Fibroblast of lung (primary cell): ENCODE results near the gene KCNIP4. TPM values are rescaled to one million over a fixed set of nuclear protein-coding genes. Genes with fewer than 3 reads are reported as not detected.

Source experiments
- DNase-seq, 2 donors: peaks; one replicate each; pipeline versions ENCODE4 v3.0.0 to v3.0.0-alpha.2; 2010; ENCODE audit warnings: low read depth in 2 of 2
- H2AFZ ChIP-seq: 2 replicates; pipeline ENCODE4 v1.5.1; 2012; ENCODE audit warnings: low read length, control low read depth, inconsistent platforms
- H3K27ac ChIP-seq: 2 replicates; pipeline ENCODE4 v1.5.1; 2011; ENCODE audit warnings: low read length, control low read depth; ENCODE audit not compliant: insufficient read depth
- H3K27me3 ChIP-seq: 2 replicates; pipeline ENCODE4 v1.5.1; 2011; ENCODE audit warnings: mild to moderate bottlenecking, low read length; ENCODE audit not compliant: control insufficient read depth, insufficient read depth
- H3K36me3 ChIP-seq: 2 replicates; pipeline ENCODE4 v1.5.1; 2011; ENCODE audit warnings: low read length; ENCODE audit not compliant: control insufficient read depth, insufficient read depth
- H3K4me1 ChIP-seq: 2 replicates; pipeline ENCODE4 v1.5.1; 2011; ENCODE audit warnings: low read length; ENCODE audit not compliant: control insufficient read depth, insufficient read depth; ENCODE audit errors: extremely low read depth
- H3K4me2 ChIP-seq: 2 replicates; pipeline ENCODE4 v1.5.1; 2011; ENCODE audit warnings: low read length, control low read depth; ENCODE audit not compliant: insufficient read depth; ENCODE audit errors: extremely low read depth
- H3K4me3 ChIP-seq, 4 experiments: fragments of 200-600 bp in 1 of 4; sonication (generic) in 1 of 4; replicated peaks in 1 of 4; 2 replicates each; pipeline ENCODE4 v1.5.1; 2011 to 2016; ENCODE audit warnings: low read length in 4 of 4, low read depth in 3 of 4, mild to moderate bottlenecking in 3 of 4, control low read depth in 2 of 4, inconsistent platforms in 1 of 4, mixed read lengths in 1 of 4; ENCODE audit not compliant: insufficient read depth in 1 of 4; ENCODE audit errors: control extremely low read depth in 1 of 4
- H3K79me2 ChIP-seq: 2 replicates; pipeline ENCODE4 v1.5.1; 2012; ENCODE audit warnings: mild to moderate bottlenecking, low read length, inconsistent platforms; ENCODE audit not compliant: control insufficient read depth, insufficient read depth
- H3K9ac ChIP-seq: 2 replicates; pipeline ENCODE4 v1.5.1; 2011; ENCODE audit warnings: mild to moderate bottlenecking, low read length, control low read depth; ENCODE audit not compliant: insufficient read depth
- H3K9me3 ChIP-seq: 2 replicates; pipeline ENCODE4 v1.5.1; 2012; ENCODE audit warnings: low read depth, low read length; ENCODE audit not compliant: control insufficient read depth, insufficient read depth
- H4K20me1 ChIP-seq: 2 replicates; pipeline ENCODE4 v1.5.1; 2011; ENCODE audit warnings: low read length; ENCODE audit not compliant: control insufficient read depth, insufficient read depth; ENCODE audit errors: extremely low read depth
- CTCF ChIP-seq, 2 donors: IDR thresholded peaks in 1 of 2; conservative IDR thresholded peaks in 1 of 2; 1 replicate in 1 of 2; 2 replicates in 1 of 2; pipeline ENCODE4 v1.5.1; 2011 to 2012; ENCODE audit warnings: low read length in 2 of 2, control low read depth in 1 of 2, inconsistent platforms in 1 of 2, low read depth in 1 of 2, mild to moderate bottlenecking in 1 of 2
- EZH2 ChIP-seq: IDR thresholded peaks from 2 replicates; pipeline ENCODE4 v1.5.1; 2012; ENCODE audit warnings: low read length, control low read depth, mild to moderate bottlenecking; ENCODE audit errors: missing control alignments
- polyA plus RNA-seq, 2 donors: library from polyadenylated mRNA; depleted of rRNA in 1 of 2; stranded (reverse) in 1 of 2; unstranded in 1 of 2; fragments of >200 nt; gene quantifications; 2 replicates each; pipeline ENCODE4 v1.2.1, GENCODE V29; 2011 to 2012; ENCODE audit warnings: missing spikeins in 1 of 2
- total RNA-seq: library from RNA; depleted of rRNA; stranded (reverse); fragments of >200 nt; gene quantifications from 2 replicates; pipeline ENCODE4 v1.2.1, GENCODE V29; 2014

KCNIP4 gene
- total and polyA plus RNA-seq, 2 donors (not counting 1 experiment from before 2014, with no cell fraction given), result not detected

GRCh38 chr4:20724915-20725314 is 1223.7 kb downstream of the KCNIP4 start:
- Histone ChIP-seq H3K9me3 (no peaks in the 10 kb centered on the region), H3K9ac (no peak overlapping the region), H3K36me3 (peaks cover 2% of the 10 kb centered on the region), H3K4me3 (no peak overlapping the region), H2AFZ (no peak overlapping the region), H3K4me1 (no peaks in the 10 kb centered on the region), H4K20me1 (no peaks in the 10 kb centered on the region), H3K27ac (no peak overlapping the region), H3K27me3 (no peaks in the 10 kb centered on the region), H3K4me2 (no peak overlapping the region), H3K79me2 (no peaks in the 10 kb centered on the region)
- DNase-seq, result no peak
- TF ChIP-seq CTCF (conservative IDR thresholded peaks at IDR 0.05 in 1 of 2, IDR thresholded peaks at IDR 0.05 in 1 of 2; ENCODE audit: low read depth in 1 of 2, low read length in 2 of 2) (no peak), EZH2 (no peak)

GRCh38 chr4:20723463-20723862 is 1225.1 kb downstream of the KCNIP4 start:
- Histone ChIP-seq H3K27ac (no peak overlapping the region), H3K36me3 (peaks cover 2% of the 10 kb centered on the region), H3K27me3 (no peaks in the 10 kb centered on the region), H4K20me1 (no peaks in the 10 kb centered on the region), H2AFZ (no peak overlapping the region), H3K4me3 (no peak overlapping the region), H3K9ac (no peak overlapping the region), H3K9me3 (no peaks in the 10 kb centered on the region), H3K4me1 (no peaks in the 10 kb centered on the region), H3K4me2 (no peak overlapping the region), H3K79me2 (no peaks in the 10 kb centered on the region)
- DNase-seq, result no peak
- no peak for TF ChIP-seq CTCF (conservative IDR thresholded peaks at IDR 0.05 in 1 of 2, IDR thresholded peaks at IDR 0.05 in 1 of 2; ENCODE audit: low read depth in 1 of 2, low read length in 2 of 2)
- TF ChIP-seq EZH2, result no peak

GRCh38 chr4:20723019-20723418 is 1225.6 kb downstream of the KCNIP4 start:
- peak in 1 of 2 donors; percentile 6 for DNase-seq
- H3K4me3 ChIP-seq, result no peak overlapping the region
- no peak overlapping the region for H3K4me2 ChIP-seq
- H3K9ac ChIP-seq, result no peak overlapping the region
- no peaks in the 10 kb centered on the region for H3K4me1 ChIP-seq
- H2AFZ ChIP-seq, result no peak overlapping the region
- H3K27me3 ChIP-seq, result no peaks in the 10 kb centered on the region
- no peaks in the 10 kb centered on the region for H3K9me3 ChIP-seq
- no peaks in the 10 kb centered on the region for H4K20me1 ChIP-seq
- H3K27ac ChIP-seq, result no peak overlapping the region
- TF ChIP-seq CTCF (conservative IDR thresholded peaks at IDR 0.05 in 1 of 2, IDR thresholded peaks at IDR 0.05 in 1 of 2; ENCODE audit: low read depth in 1 of 2, low read length in 2 of 2), result no peak
- TF ChIP-seq EZH2, result no peak
- peaks cover 2% of the 10 kb centered on the region for H3K36me3 ChIP-seq
- H3K79me2 ChIP-seq, result no peaks in the 10 kb centered on the region
